Fibroblast of skin of abdomen (primary cell): ENCODE measurements around the gene OR8U1. TPM values are rescaled to one million over a fixed set of nuclear protein-coding genes. Genes with fewer than 3 reads are reported as not detected.
"Not testable (repeated sequence)": the region's sequence is repeated elsewhere in the genome, so short reads cannot be mapped to it uniquely, and the experiment has no call there.

Experiments
- DNase-seq: peaks from one replicate; pipeline ENCODE4 v3.0.0-alpha.2; 2013
- polyA plus RNA-seq, 2 experiments: library from polyadenylated mRNA; unstranded; fragments of 120-200 nt; gene quantifications; one replicate each; pipeline ENCODE4 v1.2.1, GENCODE V29; 2013; ENCODE audit not compliant: insufficient read length in 2 of 2

Gene OR8U1
- polyA plus RNA-seq (2013, experiment 1 of 2; ENCODE audit: insufficient read length): not detected
- not detected for polyA plus RNA-seq (2013, experiment 2 of 2; ENCODE audit: insufficient read length)

DNA sequence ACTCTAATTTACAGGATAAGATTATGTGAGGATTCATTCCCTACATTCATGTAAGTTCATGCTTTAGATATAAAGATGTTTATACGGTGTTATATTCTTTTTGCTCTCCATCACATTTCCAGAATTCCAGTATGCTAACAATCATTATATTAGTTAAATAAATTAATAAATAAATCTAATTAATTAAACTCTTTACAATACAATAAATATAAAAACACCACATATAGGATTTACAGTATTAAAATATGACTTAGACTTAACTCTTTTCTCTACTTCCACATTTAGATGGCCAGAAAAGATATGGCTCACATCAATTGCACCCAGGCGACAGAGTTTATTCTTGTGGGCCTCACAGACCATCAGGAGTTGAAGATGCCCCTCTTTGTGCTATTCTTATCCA, at the start of gene OR8U1:
Gene OR8U1 (plus strand): TSS at position 301 of the 400 bp plus-strand sequence. CDS start 0 bp downstream, at position 301.
- DNase-seq: no peak

DNA sequence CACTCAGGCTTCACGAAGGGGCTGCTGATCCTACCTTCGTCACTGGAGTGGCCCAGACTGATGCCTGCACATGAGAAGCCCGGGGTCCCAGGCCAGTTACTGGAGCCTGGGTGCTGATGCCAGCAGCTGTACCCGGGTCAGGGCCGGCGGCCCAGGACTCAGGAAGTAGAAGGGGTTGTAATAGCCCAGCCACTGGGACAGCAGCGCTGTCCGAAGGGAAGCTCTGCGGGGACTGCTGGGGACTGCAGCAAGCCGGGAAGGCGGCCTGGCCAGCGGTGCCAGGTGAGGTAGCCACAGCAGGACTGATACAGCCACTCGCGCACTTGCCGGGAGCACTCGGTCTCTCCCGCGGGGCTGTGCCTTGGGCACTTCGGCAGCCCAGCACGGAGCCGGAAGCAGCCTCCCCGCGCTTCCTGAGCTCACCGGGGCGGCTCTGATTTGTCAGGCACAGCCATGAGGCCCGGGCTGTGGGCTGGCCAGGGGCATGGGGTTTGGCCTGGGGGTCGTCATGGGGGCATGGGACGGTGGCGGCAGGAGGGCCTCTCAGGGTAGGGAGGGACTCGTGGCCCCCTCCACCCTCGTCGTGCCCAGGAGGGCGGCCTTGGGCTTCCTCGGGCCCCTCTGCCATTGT, 43.4 kb upstream of the OR8U1 start:
- DNase-seq: no peak

DNA sequence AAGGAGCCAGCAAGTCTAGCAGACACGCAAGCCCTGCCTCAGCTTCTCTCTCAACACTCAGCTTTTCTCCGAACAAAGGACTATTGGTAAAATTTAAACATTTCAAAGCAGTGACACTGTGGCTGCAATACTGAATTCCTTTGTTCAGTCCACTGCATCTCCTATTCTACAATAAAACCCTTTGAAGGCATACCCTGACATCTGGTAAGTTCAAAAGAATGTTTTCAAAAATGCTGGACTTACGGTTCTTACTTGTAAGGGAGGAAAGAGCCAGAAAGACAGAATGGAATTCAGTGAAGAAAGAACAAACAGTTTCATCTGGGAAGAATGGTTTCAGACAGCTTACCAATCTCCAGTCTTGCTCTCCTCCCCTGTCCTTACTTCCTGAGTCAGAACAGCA, 42.3 kb upstream of the OR8U1 start:
- DNase-seq: no peak

GRCh38 chr11:56340289-56340688, 35.1 kb upstream of the OR8U1 start:
- DNase-seq: no peak

DNA sequence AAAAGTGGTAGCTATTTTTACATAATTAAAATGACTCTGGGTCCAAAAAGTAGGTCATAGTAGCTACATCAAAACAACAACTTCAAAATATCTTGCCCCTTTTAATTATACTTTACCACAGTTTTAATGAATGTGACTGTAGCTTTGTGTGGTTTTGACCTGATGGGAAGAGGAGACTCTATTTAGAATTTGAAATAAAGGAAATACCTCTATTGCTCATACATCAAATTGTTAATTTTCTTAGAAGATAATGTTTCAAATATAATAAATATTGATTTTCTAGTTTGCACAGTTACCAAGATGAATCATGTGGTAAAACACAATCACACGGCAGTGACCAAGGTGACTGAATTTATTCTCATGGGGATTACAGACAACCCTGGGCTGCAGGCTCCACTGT, 29.7 kb upstream of the OR8U1 start, which contains the start of gene OR8K1:
Gene OR8K1 (plus strand): TSS at position 301 of the 400 bp plus-strand sequence. CDS start 0 bp downstream, at position 301.
- no peak for DNase-seq

DNA sequence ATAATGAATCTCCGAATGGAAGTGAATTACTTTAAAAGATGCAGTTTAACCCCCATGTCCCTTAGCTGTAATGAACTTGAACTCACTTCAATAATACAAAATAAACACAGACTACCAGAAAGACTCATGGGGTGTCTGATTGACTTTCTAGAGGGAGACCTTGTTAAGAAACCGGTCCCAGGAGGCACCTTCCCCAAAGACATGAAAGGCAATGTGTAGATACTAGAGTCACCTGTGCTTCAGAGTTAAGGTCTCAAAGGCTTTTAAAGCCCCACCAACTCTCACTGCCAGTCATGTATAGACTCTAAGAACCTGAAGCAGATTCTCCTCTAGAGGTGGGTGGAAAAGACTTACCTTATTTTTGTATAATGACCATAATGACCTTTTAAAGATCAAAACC, 21.4 kb upstream of the OR8U1 start, which contains the start of gene OR8J1:
Gene OR8J1 (plus strand): TSS at position 301 of the 400 bp plus-strand sequence. CDS start 5,956 bp downstream, outside the sequence.
- DNase-seq: no peak

DNA sequence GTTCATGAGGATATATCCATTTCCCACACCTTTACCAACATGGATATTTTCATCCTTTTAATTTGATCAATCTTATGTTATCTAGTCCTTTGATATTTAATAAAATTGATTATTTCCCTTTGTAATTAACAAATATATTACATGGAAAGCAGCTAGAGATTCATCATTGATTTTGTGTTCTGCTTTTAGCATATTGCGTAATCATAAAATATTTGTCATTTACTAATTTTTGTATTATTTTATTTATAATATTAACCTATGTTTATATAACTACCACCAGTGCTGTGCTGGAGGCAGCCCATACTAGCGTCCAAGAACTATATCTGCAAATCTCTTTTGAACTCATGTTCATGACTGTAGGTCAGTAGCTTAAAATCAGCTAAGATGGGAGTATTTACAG, 4.7 kb downstream of the OR8U1 start:
- no peak for DNase-seq

DNA sequence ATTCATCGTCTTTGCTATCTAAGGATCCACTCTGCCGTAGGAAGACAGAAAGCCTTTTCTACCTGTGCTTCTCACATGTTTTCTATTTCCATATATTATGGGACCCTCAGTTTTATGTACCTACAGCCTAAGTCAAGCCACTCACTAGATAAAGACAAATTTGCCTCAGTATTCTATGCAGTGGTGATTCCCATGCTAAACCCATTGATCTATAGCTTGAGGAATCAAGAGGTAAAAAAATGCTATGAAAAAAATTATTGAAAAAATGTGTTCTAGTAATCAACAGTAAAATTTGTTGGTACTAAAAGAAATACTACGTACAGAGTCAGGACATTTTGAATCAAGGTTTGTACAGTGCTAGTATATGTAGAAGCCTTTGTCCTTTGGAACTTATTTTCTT, 19.0 kb downstream of the OR8U1 start:
- no peak for DNase-seq

- no peak for DNase-seq
Measured at GRCh38 chr11:56396047-56396446, 20.6 kb downstream of the OR8U1 start.

GRCh38 chr11:56401858-56402461, 26.5 kb downstream of the OR8U1 start:
- not testable (repeated sequence) for DNase-seq

DNA sequence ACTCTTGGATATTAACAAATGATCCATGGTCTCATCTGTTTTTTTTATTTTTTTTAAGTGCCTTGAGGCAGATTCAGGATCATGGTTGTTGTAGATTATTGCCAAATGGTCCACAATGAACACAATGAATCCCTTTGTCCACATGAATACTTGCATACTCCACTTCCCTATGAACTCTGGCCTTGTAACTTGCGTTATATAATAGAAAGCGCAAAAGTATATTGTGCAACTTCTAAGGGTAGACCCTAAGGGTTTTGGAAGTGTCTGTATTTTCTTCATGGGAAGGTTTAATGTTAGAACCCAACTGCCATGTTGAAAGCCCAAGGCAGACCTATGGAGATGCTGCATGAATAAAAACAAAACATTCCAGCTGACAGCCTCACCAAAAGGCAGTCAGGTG, 29.0 kb downstream of the OR8U1 start:
- DNase-seq: no peak

DNA sequence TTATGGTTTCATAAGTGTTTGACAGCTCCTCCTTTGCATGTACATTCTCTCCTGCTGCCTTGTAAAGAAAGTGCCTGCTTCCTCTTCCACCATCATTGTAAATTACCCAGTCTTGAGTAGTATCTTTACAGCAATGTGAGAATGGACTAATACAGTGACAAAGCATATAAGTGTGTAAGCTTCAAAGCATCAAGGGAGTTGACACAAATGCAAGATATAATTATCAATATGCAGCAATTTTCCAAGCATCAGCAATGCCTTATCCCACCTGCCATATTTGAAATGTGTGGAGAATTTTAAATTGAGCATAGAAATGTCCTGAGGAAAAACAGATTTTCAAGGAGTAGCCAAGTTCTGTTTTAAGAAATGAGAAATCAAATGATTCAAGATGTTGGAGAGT, 35.4 kb downstream of the OR8U1 start:
- DNase-seq: no peak

- DNase-seq: no peak
Measured at GRCh38 chr11:56412396-56412795, 37.0 kb downstream of the OR8U1 start, which contains the start of gene OR5AL1. TSS of gene OR5AL1 (plus strand) at chr11:56412696.
